ENCODE results near the gene FGF18. TPM values are rescaled to one million over a fixed set of nuclear protein-coding genes. Genes with fewer than 3 reads are reported as not detected.

FGF18 gene
- total and polyA plus RNA-seq, 2 donors (not counting 3 experiments of a cell fraction or from before 2014, with no cell fraction given) = 0.04 to 0.27 TPM

DNA sequence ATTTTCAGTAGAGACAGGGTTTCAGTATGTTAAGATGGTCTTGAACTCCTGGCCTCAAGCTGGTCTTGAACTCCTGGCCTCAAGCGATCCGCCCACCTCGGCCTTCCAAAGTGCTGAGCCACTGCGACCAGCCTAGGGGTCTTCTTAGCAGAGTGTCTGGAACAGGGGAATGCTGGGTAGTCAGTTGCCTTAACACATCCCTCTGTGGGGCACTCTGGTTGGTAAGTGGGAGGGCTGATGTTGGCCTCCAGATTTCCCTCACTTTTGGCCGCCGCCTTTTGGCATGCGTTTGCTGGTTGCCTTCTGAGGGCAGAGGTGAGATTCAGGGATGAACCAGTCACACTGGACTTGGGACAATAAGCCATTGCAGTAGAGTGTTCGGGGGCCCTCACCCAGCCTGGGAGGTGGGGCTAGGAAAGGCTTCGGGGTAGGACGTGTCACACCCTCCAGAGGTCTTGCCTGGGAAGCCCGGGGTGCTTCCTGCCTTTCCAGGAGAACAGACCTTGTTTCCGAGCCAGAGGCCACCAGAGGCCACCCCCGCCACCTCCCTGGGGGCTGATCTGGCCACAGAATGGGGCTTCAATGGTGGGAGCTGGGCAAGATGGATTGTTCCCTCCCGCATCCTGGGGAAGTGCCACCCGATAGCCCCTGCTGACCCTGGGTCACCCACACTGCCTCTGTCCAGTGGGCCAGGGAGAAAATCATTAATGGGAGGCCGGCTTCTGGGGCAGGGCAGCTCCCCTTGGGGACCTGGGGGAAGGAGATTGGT lies 13.3 kb downstream of the FGF18 start:
- DNase-seq (ENCODE audit: low read depth, low spot score) (no peak), FAIRE-seq (no peak)
- Histone ChIP-seq H3K36me3 (ENCODE audit: control insufficient read depth in 2 of 2, extremely low read depth in 1 of 2, insufficient read depth in 2 of 2, low read length in 2 of 2) (no peaks in the 10 kb centered on the region), H3K4me1 (ENCODE audit: control insufficient read depth, extremely low read depth, insufficient read depth, low read length) (no peaks in the 10 kb centered on the region), H3K9ac (replicated peaks; ENCODE audit: extremely low read depth, insufficient read depth, low read length) (no peak overlapping the region), H4K20me1 (replicated peaks; ENCODE audit: control insufficient read depth, extremely low read depth, insufficient read depth, low read length) (no peaks in the 10 kb centered on the region), H3K4me3 (replicated peaks in 1 of 3; ENCODE audit: insufficient read depth in 1 of 3, low read depth in 1 of 3, low read length in 3 of 3) (no peak overlapping the region), H2AFZ (ENCODE audit: low read depth, low read length) (no peak overlapping the region), H3K9me1 (replicated peaks; ENCODE audit: control insufficient read depth, extremely low read depth, insufficient read depth, low read length) (no peaks in the 10 kb centered on the region), H3K9me3 (replicated peaks; ENCODE audit: control insufficient read depth, insufficient read depth, low read length) (no peaks in the 10 kb centered on the region), H3K4me2 (ENCODE audit: insufficient read depth, low read length) (no peak overlapping the region), H3K27me3 (ENCODE audit: control insufficient read depth in 2 of 2, insufficient read depth in 2 of 2, low read length in 2 of 2) (no peaks in the 10 kb centered on the region), H3K79me2 (ENCODE audit: control insufficient read depth, insufficient read depth, low read length) (no peaks in the 10 kb centered on the region), H3K27ac (ENCODE audit: insufficient read depth, low read depth, low read length) (no peak overlapping the region)
- no peak for TF ChIP-seq POLR2A (IDR thresholded peaks at IDR 0.05; ENCODE audit: low read depth, low read length)
- no peak for TF ChIP-seq JUN (IDR thresholded peaks at IDR 0.05; ENCODE audit: borderline replicate concordance, insufficient read depth, insufficient read length, low read depth)
- no peak for TF ChIP-seq POLR2AphosphoS5 (IDR thresholded peaks at IDR 0.05; ENCODE audit: insufficient read depth, low read depth, low read length)
- no peak for TF ChIP-seq EZH2 (IDR thresholded peaks at IDR 0.05; ENCODE audit: borderline replicate concordance, low read depth, low read length, severe bottlenecking)
- TF ChIP-seq MYC (IDR thresholded peaks at IDR 0.05; ENCODE audit: low read depth, low read length) = no peak
- no peak for TF ChIP-seq CTCF (IDR thresholded peaks at IDR 0.05; ENCODE audit: extremely low read depth in 1 of 2, insufficient read depth in 1 of 2, low read depth in 1 of 2, low read length in 2 of 2)
- dilution Hi-C loops (cut with MboI; ENCODE audit: extremely low pct_ligation_motif_present, low sequenced_read_pairs) (no loop called here), intact Hi-C loops (cut with micrococcal nuclease) (no loop called here)
- POLR2A ChIA-PET = no interaction called here
- no TSS peak for BruUV-seq (replicated peaks)
- CTCF ChIA-PET = no interaction called here

All from endothelial cell of umbilical vein (primary cell).